NCI-H1105 treated with DMSO at 0.1 percent for 48 hours (cell line): Measurements from ENCODE around the gene INO80.
"Not testable (repeated sequence)": the region's sequence is repeated elsewhere in the genome, so short reads cannot be mapped to it uniquely, and the experiment has no call there.

Source experiments
- DNase-seq: peaks from one replicate; lab custom pipeline; 2025; lab: John Stamatoyannopoulos, UW

Gene INO80

DNA sequence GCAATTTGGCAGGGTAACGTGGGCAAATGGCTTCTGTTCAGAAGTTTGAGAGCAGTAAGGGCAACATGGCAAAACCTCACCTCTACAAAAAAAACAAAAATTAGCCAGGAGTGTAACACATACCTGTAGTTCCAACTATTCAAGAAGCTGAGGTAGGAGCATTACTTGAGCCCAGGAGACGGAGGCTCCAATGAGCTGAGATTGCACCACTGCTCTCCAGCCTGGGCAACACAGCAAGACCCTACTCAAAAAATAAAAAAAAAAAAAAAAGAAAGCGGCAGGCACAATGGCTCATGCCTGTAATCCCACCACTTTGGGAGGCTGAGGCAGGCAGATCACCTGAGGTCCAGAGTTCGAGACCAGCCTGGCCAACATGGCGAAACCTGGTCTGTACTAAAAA is 5.9 kb upstream of the INO80 start:
- DNase-seq = no peak

DNA sequence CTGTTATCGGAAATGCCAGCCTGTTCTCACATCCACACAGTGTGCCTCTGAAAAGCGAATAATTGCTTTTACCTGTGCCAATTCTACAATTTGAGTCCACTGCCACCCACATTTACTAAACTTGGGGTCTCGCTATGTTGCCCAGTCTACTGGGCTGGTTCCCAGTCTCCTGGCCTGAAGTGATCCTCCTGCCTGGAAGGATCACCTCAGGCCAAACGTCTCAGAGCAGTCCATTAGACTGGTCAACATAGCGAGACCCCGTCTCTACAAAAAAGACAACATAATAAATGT is 827 bp upstream of the INO80 start:
- DNase-seq = no peak

DNA sequence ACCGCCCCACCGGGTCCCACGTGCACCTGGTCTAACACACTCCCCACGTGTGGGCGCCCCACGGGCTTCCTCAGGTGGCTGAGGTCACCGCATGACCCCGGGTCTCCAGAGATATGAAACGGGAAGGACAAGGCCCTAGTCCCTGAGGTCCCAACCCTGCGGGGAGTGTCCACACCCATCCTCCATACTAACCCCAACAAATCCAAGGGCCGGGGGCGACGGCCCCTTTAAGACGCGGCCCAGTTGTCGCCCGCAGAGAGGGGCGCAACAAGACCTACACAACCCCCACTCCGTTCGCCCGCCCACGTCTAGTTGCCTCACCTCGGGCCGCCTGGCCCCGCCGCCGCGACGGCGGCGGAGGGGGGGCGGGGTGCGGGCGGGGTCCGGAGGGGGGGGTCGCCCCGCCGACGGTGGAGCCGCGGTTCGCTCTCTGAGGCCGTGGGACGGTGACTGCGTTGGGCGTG is 396 bp downstream of the INO80 start:
- DNase-seq = peak; percentile 20

DNA sequence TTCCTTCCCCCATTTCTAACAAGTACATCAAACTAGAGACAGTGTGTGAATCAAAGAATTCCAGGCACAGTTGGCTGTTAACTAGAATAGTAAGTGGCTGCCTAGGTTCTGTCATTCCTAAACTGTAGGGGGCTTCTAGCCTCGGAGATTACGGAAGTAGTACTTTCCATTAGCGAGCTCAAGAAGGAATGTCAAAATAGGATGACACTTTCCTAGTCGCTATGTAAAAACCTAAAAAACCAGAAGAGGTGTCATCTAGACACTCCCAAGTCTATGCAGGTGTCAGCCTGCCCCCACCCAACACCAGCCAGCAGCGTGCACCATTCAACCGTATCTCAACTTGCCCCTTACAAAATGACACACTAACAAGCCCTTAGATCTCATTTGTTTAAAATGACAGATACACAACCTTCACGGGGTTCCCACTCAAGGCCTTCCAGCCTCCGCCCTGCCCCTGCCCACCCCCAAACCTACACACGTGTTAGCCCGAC is 874 bp downstream of the INO80 start:
- DNase-seq = no peak

DNA sequence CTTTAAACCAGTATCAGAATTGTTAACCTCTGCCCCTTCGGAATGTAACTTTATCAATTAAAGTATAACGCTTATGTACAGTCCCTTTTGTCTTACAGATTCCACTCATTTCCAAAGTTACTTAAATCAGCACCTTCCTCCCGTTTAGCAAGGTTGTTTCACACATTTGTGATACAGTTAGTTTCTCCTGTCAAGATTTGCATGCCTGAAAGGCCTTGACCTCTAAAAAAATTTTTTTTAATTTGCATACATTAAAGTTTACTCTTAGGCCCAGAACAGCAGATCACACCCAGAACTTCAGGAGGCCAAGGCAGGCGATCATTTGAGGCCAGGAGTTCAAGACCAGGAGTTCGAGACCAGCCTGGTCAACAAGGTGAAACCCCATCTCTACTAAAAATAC is 9.1 kb downstream of the INO80 start:
- no peak for DNase-seq

DNA sequence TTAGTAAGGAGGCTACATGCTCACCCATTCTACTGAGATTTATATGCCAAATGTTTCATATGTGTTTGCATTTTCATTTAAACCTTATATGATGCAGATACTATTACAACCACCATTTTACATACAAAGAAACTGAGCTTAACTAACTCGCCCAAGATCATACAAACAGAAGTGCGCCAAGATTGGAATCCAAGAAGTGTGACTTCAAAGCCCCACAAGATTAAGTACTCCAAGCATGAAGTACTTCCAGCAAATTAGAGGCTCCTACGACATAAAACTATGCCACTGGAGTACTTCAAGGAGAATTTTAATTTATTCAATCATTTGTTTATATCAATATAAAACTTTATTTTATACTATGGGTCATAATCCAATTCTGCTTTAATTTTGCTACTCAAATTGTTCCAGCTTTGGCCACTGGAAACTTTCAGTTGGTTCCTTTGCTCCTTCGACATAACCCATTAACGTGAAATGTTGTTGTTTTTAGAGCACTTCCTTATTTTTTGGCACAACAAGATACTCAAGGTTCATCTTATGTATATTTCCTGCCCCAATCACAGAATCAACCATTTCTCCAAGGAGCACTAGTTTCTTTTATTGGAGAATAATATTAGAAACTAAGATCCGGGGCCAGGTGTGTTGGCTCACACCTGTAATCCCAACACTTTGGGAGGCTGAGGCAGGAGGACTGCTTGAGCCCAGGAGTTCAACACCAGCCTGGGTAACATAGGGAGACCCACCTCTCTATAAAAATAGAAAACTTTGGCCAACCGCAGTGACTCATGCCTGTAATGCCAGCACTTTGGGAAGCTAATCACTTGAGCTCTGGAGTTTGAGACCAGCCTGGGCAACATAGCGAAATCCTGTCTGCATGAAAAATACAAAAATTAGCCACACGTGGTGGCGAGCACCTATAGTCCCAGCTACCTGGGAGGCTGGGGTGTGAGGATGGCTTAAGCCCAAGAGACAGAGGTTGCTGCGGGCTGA is 10.4 kb downstream of the INO80 start:
- DNase-seq = no peak

DNA sequence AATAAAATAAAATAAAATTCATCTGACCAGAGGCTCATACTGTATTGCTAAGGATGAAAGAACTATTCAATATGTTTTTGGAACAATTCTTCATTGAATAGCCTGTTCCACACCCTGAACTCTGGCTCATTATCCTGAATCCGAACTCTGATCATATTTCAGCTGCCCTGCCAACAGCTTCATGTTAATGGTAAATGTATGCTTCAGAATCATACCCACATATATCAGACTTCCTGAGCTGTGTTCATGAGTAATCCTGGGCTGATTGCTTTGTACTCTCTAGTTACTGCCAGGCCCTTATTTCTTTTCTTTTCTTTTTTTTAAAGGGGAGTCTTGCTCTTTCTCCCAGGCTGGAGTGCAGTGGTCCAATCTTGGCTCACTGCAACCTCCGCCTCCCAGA is 11.8 kb downstream of the INO80 start:
- no peak for DNase-seq

DNA sequence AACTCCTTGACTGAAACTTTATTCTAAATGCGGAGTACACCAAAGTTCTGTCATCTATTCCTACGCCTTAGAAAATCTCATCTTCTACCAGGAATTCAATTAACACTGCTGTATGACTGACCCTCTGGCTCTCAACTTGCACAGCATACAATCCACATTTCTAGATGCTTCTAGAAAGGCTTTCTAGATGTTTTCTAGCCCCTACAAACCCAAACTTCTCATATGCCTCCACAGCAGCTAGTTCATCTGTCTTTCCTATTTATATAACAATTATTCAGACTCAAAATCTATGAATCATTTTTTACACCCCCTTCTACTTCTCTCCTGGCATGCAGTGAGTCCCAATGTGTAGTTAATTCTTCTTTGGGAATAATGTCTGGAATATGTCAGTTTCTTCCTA is 13.2 kb downstream of the INO80 start:
- no peak for DNase-seq

DNA sequence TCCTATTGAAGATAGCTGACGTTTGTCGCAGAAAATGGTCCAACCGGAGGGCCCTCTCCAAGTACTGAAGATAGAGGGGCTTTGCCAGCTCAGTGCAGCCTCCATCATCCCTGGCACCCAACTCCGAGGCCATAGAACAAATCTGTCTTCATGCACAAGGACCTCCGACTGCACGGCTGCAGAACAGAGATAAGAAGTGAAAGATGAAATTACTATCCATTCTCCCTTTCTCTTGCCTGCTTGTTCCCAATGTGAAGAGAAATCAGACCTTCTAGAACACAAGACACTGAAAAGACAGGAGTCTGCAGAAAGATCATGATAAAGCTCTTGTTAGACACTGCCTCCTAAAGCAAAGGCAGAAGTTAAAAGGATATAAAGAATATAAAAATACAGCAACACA is 19.9 kb downstream of the INO80 start:
- no peak for DNase-seq

DNA sequence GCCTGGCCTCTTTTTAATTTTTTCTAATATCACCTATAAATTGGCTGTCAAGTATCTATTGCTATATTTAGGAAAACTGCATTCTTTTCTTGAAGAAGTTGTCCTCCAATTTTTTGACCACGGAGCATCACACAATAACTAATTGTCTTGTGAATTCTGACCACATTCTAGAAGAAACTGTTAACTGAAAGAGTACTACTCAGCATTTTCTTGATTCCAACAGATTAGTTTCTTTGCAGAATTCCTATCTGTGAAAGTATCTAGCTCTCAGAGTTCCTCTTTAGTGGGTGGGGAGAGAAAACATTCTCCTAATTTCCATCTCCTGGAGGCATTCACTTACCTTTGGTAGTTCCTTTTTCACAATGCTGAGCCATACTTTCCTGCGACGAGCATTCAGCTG is 31.1 kb downstream of the INO80 start:
- DNase-seq = no peak

DNA sequence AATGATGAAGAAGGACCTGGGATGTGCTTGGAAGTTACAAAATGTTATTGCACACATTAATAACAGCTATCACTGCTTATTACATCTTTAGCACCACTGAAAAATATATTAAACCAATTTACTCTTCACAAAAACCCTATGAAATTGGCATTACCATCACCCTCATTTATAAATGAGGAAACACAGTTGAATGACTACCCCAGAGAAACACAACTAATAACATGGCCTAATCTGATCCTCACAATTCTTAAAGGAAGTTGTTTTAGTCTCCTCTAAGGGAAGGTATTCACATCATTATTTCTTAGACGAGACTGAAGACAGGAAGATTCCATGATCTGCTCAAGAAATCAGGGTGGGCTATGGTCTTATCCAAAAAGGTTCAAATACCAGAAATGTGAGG is 35.9 kb downstream of the INO80 start:
- no peak for DNase-seq

DNA sequence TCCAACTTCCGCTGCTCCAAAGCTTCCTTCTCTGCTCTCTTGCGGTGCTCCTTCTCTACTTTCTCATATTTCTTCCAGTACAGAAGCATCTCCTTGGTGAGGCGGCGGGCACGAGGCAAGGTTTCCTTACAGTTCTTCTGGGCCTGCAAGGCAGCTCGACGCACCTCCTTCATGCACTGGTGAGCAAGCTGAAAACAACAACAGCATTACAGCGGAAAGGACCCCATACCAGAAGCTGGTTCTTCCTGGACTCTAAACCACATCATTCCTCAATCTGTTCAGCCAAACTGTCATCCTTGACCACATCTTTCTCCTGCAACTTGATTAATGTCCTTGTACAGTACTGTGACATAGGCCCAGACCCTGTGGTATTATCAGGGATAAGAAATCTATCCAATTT is 36.4 kb downstream of the INO80 start:
- no peak for DNase-seq

DNA sequence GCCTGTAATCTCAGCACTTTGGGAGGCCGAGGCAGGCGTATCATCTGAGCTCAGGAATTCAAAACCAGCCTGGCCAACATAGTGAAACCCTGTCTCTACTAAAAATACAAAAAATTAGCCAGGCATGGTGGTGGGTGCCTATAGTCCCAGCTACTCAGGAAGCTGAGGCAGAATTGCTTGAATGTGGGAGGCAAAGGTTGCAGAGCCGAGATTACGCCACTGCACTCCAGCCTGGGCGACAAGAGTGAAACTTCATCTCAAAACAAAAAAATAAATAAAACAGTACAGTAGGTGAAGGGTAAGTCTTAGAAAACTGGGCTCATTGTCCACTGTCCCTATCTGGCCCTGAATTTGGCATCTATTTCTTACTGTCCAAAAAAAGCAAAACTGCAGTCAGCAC is 37.2 kb downstream of the INO80 start:
- DNase-seq = not testable (repeated sequence)

DNA sequence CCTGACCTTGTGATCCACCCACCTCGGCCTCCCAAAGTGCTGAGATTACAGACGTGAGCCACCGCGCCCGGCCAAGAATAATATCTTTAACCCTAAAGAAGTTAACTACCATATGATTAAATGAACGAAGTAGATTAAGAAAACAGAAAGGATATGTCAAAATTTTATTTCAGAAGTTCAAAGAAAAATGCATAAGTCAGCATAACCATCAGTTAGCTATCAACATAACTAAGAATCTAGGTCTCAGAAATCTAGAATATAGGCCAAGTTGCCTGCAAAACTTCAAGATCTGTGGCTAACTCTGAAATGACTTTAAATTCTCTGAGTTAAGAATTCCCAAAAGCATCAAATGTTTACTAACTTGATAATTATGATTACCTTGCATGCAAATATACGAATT is 38.0 kb downstream of the INO80 start:
- DNase-seq = no peak

DNA sequence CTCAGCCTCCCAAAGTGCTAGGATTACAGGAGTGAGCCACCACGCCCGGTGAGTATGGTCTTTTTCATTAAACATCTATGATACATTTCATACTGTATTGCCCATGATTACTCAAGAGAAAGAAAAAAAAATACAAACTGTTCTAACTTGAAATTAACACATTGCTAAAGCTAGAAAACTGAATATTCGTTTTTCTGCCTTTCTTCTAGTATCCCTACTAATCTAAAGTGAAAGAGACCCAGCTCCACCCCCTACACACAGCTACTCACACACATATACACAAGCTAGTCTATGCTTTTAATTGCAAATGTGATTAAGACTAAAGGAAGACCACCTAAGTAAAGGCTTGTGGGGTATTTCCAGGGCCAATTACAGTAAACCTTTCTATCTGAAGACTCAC is 43.1 kb downstream of the INO80 start:
- DNase-seq = no peak

DNA sequence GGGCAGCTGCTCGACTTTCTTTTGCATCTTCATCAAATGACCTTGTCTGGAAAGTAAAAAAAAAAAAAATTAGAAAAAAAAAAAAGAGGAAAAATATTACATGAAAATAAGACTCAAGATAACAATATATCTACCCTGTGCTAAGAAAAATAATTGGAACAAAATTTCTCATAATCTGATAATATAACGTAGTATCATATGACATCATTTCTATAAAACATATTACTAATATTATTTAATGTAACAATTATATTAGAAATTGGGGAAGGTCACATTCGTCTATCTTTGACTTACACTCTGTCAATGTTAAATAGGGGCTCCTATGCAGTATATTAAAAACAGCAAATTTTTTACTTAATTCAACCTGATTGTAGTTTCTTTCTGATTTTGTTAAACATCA is 44.1 kb downstream of the INO80 start:
- no peak for DNase-seq

DNA sequence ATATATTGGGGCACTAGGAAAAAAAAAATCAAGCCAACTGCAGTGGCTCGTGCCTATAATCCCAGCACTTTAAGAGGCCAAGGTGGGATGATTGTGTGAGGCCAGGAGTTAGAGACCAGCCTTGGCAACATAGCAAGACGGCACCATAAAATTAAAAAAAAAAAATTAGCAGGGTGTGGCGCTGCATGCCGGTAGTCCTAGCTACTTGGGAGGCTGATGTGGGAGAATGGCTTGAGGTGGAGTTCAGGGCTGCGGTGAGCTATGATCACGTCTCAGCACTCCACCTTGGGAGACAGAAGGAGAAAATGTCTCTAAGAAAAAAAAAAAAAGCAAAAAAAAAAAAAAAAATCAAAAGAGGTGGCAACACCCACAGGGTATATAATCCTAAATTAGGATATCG is 49.6 kb downstream of the INO80 start:
- DNase-seq = no peak

DNA sequence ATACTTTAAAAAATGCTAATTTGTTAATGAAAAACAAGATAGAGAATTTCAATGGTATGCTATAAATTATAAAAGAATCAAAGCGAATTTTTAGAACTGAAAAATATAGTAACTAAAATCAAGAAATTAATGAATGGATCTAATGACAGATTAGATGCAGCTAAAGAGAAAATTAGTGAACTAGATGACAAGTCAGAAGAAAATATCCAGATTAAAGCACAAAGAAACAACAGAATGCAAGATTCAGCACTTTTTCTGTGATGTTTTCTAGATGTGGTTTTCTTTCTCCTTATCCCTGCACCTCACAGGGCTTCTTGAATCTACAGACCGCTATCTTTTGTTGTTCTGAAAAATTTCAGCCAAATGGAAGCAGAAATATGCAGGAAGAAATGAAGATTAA is 54.4 kb downstream of the INO80 start:
- DNase-seq = no peak

DNA sequence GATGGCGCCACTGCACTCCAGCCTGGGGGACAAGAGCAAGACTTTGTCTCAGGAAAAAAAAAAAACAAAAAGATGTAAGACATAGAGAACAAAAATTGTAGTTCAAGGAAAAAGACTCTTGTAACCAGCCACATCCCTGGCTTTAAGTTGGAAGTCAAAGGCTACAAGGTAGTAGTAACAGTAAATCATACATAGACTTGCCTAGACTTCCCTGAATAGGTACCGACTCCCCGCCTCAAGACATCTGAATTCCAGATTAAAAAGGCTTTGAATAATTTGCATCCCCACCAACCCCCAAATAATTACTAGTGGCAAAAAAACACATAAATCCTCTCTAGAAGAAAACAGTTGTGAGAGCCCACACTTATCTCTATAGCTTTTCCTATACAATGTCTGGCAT is 55.6 kb downstream of the INO80 start:
- DNase-seq = no peak

DNA sequence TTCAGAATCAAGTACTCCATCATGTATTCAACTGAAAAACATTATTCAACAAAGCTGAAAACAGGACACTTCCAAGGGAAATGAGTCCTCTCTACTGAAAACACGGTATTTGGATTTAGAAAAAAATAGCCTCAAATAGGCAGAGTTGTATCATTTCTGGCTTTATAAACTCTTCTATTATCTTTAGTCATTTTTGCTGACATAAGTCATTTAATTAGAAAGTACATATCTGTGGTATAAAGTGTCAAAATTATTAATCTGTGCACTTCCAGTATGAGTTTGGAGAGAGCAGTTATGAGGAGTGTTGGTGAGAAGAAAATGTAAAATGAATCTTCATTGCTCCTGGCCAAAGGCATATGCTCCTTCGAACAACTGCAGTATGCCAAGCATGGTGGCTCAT is 59.3 kb downstream of the INO80 start:
- DNase-seq = no peak

DNA sequence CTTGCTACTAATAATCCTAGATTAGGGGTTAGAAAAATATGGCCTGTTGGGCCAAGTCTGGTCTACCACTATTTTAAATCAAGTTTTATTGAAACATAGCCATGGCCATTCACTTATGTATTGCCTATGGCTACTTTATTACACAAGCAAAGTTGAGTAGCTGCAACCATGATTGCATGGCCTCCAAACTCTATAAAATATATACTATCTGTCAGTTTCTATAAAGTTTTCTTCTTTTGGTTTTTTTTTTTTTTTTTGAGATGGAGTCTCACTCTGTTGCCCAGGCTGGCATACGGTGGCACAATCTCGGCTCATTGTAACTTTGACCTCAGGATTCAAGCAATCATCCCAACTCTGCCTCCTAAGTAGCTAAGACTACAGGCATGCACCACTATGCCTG is 60.4 kb downstream of the INO80 start:
- DNase-seq = no peak

DNA sequence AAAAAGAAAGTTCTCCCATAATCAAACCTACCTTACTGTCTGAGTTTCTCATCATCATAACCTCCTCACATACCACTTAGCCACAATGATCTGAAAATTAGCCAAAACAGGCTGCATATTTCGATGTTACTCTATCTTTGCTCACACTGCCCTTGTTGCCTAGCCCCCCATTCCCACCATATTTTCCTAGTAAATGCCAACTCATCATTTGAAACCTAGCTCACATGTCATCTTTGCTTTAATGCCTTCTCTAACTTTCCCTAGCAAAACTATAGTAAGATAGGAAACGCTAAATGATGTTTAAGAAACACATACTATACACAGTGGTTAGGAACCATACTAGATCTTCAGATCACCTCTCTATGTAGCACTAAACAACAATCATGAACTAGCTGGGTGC is 64.9 kb downstream of the INO80 start:
- no peak for DNase-seq

DNA sequence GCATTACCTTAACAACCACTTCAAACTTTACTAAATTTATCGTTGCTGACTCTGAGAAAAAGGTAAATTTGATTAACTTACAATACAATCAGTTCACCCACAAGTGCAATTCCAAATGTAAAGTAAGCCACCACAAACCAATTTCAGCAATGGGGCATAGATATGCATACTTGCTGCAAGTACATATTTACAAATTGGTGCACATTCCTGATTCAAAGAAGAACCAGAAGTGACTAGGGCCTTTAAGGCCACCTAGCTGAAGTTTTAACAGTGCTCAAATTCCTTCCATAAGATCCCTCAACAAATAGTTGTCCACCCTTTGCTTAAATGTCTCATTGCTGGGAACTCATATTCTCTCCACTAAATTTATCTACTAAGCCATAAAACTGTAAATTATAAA is 67.2 kb downstream of the INO80 start:
- no peak for DNase-seq

DNA sequence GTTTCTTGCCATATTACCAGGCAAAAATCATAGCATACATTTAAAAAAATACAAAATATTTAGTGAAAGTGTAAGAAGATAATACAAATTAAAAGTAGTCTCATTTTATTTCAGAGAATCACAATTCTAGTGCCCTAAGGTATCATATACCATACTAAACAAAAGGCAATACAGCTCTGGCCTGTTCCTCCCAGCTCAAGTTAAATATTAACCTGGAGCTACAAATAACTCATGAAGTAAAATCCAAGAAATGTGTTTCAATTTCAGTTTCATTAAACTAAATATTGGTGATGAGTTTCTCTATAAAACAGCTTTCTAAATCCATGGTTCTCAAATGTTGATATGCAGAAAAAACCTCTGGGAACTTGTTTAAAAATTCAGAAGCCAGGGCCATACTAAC is 67.7 kb downstream of the INO80 start:
- no peak for DNase-seq
